BLaER1 treated with 17β-estradiol and CSF1 and Interleukin-3, amounts not matched to agents 10 nM and 100 nM (cell line): ENCODE data around the gene ANKMY1.

Experiments
- H3K27ac ChIP-seq, 11 experiments: shearing (Covaris generic); formaldehyde crosslinking; 2 replicates each; pipeline ENCODE4 v1.8.1; 2022
- H3K27me3 ChIP-seq, 11 experiments: shearing (Covaris generic); formaldehyde crosslinking; 2 replicates each; pipeline ENCODE4 v1.8.1; 2022
- H3K36me3 ChIP-seq, 11 experiments: shearing (Covaris generic); formaldehyde crosslinking; 2 replicates each; pipeline ENCODE4 v1.8.1; 2022
- H3K4me1 ChIP-seq, 10 experiments: shearing (Covaris generic); formaldehyde crosslinking; 2 replicates each; pipeline ENCODE4 v1.8.1; 2022
- H3K4me2 ChIP-seq, 11 experiments: shearing (Covaris generic); formaldehyde crosslinking; 2 replicates each; pipeline ENCODE4 v1.8.1; 2022
- H3K4me3 ChIP-seq, 10 experiments: shearing (Covaris generic); formaldehyde crosslinking; 2 replicates each; pipeline ENCODE4 v1.8.1; 2022
- H3K9ac ChIP-seq, 11 experiments: shearing (Covaris generic); formaldehyde crosslinking; 2 replicates each; pipeline ENCODE4 v1.8.1; 2022
- H3K9me3 ChIP-seq, 11 experiments: shearing (Covaris generic); formaldehyde crosslinking; replicated peaks in 1 of 11; 2 replicates each; pipeline ENCODE4 v1.8.1; 2022
- H4K20me1 ChIP-seq, 11 experiments: shearing (Covaris generic); formaldehyde crosslinking; 2 replicates each; pipeline ENCODE4 v1.8.1; 2022
- Cebpa-rat ChIP-seq, 11 experiments: shearing (Covaris generic); IDR thresholded peaks; 2 replicates each; pipeline ENCODE4 v1.8.1; 2022

ANKMY1 gene

GRCh38 chr2:240494194-240494793 is 63.5 kb downstream of the ANKMY1 start:
- Histone ChIP-seq H3K9ac (no peak overlapping the region), H3K27ac (no peak overlapping the region), H3K4me2 (no peak overlapping the region), H3K9me3 (peaks cover 60 to 77% (median 67%) of the 10 kb centered on the region in 11 experiments), H4K20me1 (no peaks in the 10 kb centered on the region), H3K27me3 (no peaks in the 10 kb centered on the region), H3K4me3 (peak overlapping the region in 2 of 10 experiments; percentile 9 to 14; a peak in 1 of 20 replicates), H3K36me3 (peaks cover 68 to 92% (median 79%) of the 10 kb centered on the region in 11 experiments), H3K4me1 (no peaks in the 10 kb centered on the region)
- no peak for TF ChIP-seq Cebpa-rat (IDR thresholded peaks at IDR 0.05)

DNA sequence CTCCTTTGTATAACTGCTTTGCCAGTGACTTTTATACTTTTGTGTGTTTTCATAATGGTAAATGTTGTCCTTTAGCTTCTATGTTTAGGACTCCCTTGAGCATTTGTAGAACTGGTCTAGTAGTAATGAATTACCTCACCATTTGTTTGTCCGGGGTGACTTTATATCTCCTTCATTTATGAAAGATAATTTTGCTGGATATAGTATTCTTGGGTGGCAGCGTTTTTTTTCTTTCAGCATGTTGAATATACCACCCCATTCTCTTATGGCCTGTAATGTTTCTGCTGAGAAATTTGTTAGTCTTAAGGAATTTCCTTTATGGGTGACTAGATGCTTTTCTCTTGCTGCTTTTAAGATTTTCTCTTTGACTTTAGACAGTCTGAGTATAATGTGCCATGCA is 66.3 kb downstream of the ANKMY1 start:
- TF ChIP-seq Cebpa-rat (IDR thresholded peaks at IDR 0.05), result no peak
- no peak overlapping the region for H3K9ac ChIP-seq
- no peaks in the 10 kb centered on the region for H3K4me1 ChIP-seq
- no peak overlapping the region for H3K27ac ChIP-seq
- H3K4me2 ChIP-seq, result no peak overlapping the region
- no peaks in the 10 kb centered on the region for H4K20me1 ChIP-seq
- H3K36me3 ChIP-seq, result peaks cover 52 to 86% (median 68%) of the 10 kb centered on the region in 11 experiments
- no peaks in the 10 kb centered on the region for H3K27me3 ChIP-seq
- H3K9me3 ChIP-seq, result peaks cover 88 to 98% (median 94%) of the 10 kb centered on the region in 11 experiments
- H3K4me3 ChIP-seq, result no peak overlapping the region

DNA sequence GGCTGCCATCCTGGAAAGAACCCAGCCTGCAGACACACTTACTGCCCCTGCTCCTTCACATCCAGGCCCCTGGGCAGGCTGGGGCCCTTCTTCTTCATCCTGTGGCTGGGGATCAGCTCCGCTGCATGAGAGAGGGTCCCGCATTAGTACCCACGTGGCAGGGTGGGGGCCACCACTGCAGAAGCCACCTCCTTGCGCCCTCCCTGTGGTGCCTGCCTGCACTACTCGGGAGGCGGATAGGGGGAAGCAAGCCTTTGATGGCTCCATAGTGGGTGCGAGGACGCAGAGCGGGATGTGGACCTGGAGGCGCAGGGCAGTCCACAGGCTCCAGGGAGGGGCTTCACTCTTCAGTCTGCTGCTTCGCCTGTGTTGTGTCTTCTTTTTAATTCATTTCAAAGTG is 75.6 kb downstream of the ANKMY1 start:
- TF ChIP-seq Cebpa-rat (IDR thresholded peaks at IDR 0.05), result no peak
- no peak overlapping the region for H3K4me3 ChIP-seq
- H3K27ac ChIP-seq, result no peak overlapping the region
- no peak overlapping the region for H3K9ac ChIP-seq
- peaks cover 10 to 22% (median 16%) of the 10 kb centered on the region in 10 experiments; a peak in 19 of 20 replicates for H3K4me1 ChIP-seq
- peaks cover 39 to 55% (median 45%) of the 10 kb centered on the region in 11 experiments for H3K9me3 ChIP-seq
- H3K27me3 ChIP-seq, result no peaks in the 10 kb centered on the region
- no peaks in the 10 kb centered on the region; a peak in 1 of 22 replicates for H4K20me1 ChIP-seq
- H3K4me2 ChIP-seq, result no peak overlapping the region
- H3K36me3 ChIP-seq, result peaks cover 11 to 57% (median 32%) of the 10 kb centered on the region in 11 experiments

GRCh38 chr2:240481720-240482119 is 76.1 kb downstream of the ANKMY1 start:
- no peak overlapping the region for H3K4me2 ChIP-seq
- H3K4me1 ChIP-seq, result peaks cover 10 to 22% (median 16%) of the 10 kb centered on the region in 10 experiments; a peak in 19 of 20 replicates
- H3K36me3 ChIP-seq, result peaks cover 8 to 61% (median 34%) of the 10 kb centered on the region in 11 experiments
- no peak for TF ChIP-seq Cebpa-rat (IDR thresholded peaks at IDR 0.05)
- H3K27ac ChIP-seq, result no peak overlapping the region
- no peaks in the 10 kb centered on the region; a peak in 1 of 22 replicates for H4K20me1 ChIP-seq
- peaks cover 39 to 55% (median 45%) of the 10 kb centered on the region in 11 experiments for H3K9me3 ChIP-seq
- no peak overlapping the region for H3K4me3 ChIP-seq
- H3K9ac ChIP-seq, result no peak overlapping the region
- H3K27me3 ChIP-seq, result no peaks in the 10 kb centered on the region

DNA sequence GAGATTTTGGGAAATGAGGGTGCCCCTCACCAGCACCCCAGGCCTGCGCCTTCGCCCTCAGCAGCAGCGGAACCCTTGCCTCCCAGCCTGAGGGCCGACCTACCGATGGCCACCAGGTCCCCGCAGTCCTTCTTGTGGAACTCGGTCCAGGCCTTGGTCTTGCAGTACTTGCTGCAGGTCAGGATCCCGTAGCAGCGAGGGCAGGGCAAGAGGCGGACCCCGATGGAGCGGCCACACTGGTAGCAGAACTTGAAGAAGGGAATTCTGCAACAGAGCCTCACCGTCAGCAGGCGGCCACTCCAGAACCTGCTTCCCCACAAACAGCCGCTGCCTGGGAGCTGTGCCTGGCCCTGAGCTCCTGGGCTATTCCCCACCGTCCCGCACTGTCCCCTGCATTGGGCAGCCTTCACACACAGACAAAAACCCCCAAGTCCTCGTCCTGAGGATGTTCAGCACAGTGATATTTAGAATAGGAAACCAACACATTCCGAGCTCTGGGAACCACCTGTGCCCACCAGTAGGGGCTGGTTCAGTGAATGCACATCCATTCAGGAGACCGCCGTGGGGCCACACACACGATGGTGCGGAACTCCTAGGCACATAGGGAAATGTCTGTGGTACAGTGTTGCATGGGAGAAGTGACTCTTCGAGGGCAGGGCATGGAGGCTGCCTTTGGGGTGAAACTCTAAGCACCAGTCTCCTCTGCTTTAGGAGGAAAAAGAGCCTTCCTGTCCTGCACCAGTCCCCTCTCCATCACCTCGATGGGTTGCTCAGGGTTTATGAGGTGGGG is 76.8 kb downstream of the ANKMY1 start:
- peaks cover 11 to 64% (median 34%) of the 10 kb centered on the region in 11 experiments; a peak in 21 of 22 replicates for H3K36me3 ChIP-seq
- no peak overlapping the region for H3K9ac ChIP-seq

GRCh38 chr2:240479111-240479501 is 78.7 kb downstream of the ANKMY1 start:
- Histone ChIP-seq H3K4me1 (peaks cover 15 to 22% (median 19%) of the 10 kb centered on the region in 10 experiments), H3K4me3 (peak overlapping the region in 2 of 10 experiments; percentile 23 to 31; a peak in 2 of 20 replicates), H3K4me2 (peak overlapping the region in 7 of 11 experiments; percentile 55 to 65 (median 60); a peak in 7 of 22 replicates), H3K27me3 (no peaks in the 10 kb centered on the region), H3K9ac (no peak overlapping the region), H3K36me3 (peaks cover 12 to 71% (median 39%) of the 10 kb centered on the region in 11 experiments; a peak in 21 of 22 replicates), H3K27ac (peak overlapping the region in 6 of 11 experiments; percentile 76 to 86 (median 78); a peak in 6 of 22 replicates), H3K9me3 (peaks cover 44 to 56% (median 51%) of the 10 kb centered on the region in 11 experiments), H4K20me1 (no peaks in the 10 kb centered on the region; a peak in 1 of 22 replicates)
- no peak for TF ChIP-seq Cebpa-rat (IDR thresholded peaks at IDR 0.05)

More for the DNA sequence above, 76.8 kb downstream of the ANKMY1 start:
- Histone ChIP-seq H3K4me3 (no peak overlapping the region), H3K9me3 (peaks cover 39 to 56% (median 46%) of the 10 kb centered on the region in 11 experiments), H4K20me1 (no peaks in the 10 kb centered on the region; a peak in 1 of 22 replicates), H3K4me2 (no peak overlapping the region), H3K4me1 (peaks cover 10 to 22% (median 16%) of the 10 kb centered on the region in 10 experiments; a peak in 19 of 20 replicates), H3K27ac (no peak overlapping the region), H3K27me3 (no peaks in the 10 kb centered on the region)
- no peak for TF ChIP-seq Cebpa-rat (IDR thresholded peaks at IDR 0.05)

- Histone ChIP-seq H3K9ac (peak overlapping the region in 6 of 11 experiments; percentile 21 to 54 (median 28); a peak in 4 of 22 replicates), H3K4me2 (peak overlapping the region in 10 of 11 experiments; percentile 22 to 66 (median 58); a peak in 17 of 22 replicates), H3K27me3 (no peaks in the 10 kb centered on the region), H3K9me3 (peaks cover 46 to 62% (median 54%) of the 10 kb centered on the region in 11 experiments), H3K4me1 (peaks cover 16 to 25% (median 21%) of the 10 kb centered on the region in 10 experiments), H3K36me3 (peaks cover 12 to 71% (median 42%) of the 10 kb centered on the region in 11 experiments; a peak in 21 of 22 replicates), H3K27ac (peak overlapping the region in 9 of 11 experiments; percentile 41 to 86 (median 76); a peak in 17 of 22 replicates), H4K20me1 (no peaks in the 10 kb centered on the region; a peak in 1 of 22 replicates), H3K4me3 (peak overlapping the region in 5 of 10 experiments; percentile 23 to 46 (median 31); a peak in 6 of 20 replicates)
- no peak for TF ChIP-seq Cebpa-rat (IDR thresholded peaks at IDR 0.05)
Measured at GRCh38 chr2:240478346-240479110, 79.3 kb downstream of the ANKMY1 start.

DNA sequence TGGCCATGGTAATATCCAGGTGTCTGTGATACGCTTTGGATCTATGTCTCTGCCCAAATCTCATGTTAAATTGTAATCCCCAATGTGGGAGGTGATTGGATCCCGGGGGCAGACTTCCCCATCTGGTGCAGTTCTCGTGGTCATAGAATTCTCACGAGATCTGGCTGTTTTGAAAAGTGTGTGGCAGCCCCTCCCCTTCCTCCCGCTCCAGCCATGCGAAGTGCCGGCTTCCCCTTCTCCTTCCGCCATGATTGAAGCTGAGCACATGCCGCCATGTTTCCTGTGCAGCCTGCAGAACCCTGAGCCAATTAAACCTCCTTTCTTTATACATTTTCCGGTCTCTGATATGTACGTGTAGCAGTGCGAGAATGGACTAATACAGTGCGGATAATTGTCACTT is 79.9 kb downstream of the ANKMY1 start:
- Histone ChIP-seq H3K36me3 (peaks cover 12 to 71% (median 45%) of the 10 kb centered on the region in 11 experiments; a peak in 21 of 22 replicates), H3K27me3 (no peaks in the 10 kb centered on the region), H3K4me1 (peaks cover 16 to 29% (median 22%) of the 10 kb centered on the region in 10 experiments), H3K4me2 (peak overlapping the region in 10 of 11 experiments; percentile 22 to 66 (median 58); a peak in 17 of 22 replicates), H3K9ac (peak overlapping the region in 6 of 11 experiments; percentile 21 to 54 (median 28); a peak in 4 of 22 replicates), H3K27ac (peak overlapping the region in 9 of 11 experiments; percentile 41 to 86 (median 76); a peak in 17 of 22 replicates), H4K20me1 (no peaks in the 10 kb centered on the region; a peak in 1 of 22 replicates), H3K9me3 (peaks cover 52 to 68% (median 60%) of the 10 kb centered on the region in 11 experiments), H3K4me3 (peak overlapping the region in 3 of 10 experiments; percentile 23 to 40 (median 29); a peak in 4 of 20 replicates)
- TF ChIP-seq Cebpa-rat (IDR thresholded peaks at IDR 0.05), result no peak
